Neural progenitor cell (in vitro differentiated cells): ENCODE measurements around the gene ARAP2. TPM values are rescaled to one million over a fixed set of nuclear protein-coding genes. Genes with fewer than 3 reads are reported as not detected.
A peak's percentile ranks its signal among the peaks of the same experiment; 100 is the strongest.

Experiments
- DNase-seq: peaks from one replicate; pipeline ENCODE4 v3.0.0-alpha.2; 2016; ENCODE audit warnings: low spot score
- H2AFZ ChIP-seq: fragments of 200-600 bp; sonication (generic); replicated peaks from 2 replicates; pipeline ENCODE4 v1.6.1; 2016; ENCODE audit warnings: antibody characterized with exemption
- H3F3A ChIP-seq: fragments of 200-600 bp; sonication (generic); 2 replicates; pipeline ENCODE4 v1.6.1; 2016; ENCODE audit warnings: antibody characterized with exemption, low read depth
- H3K27ac ChIP-seq: fragments of 200-600 bp; sonication (generic); 2 replicates; pipeline ENCODE4 v1.5.1; 2016; ENCODE audit warnings: mild to moderate bottlenecking
- H3K27me3 ChIP-seq: fragments of 200-600 bp; sonication (generic); 2 replicates; pipeline ENCODE4 v1.6.1; 2016; ENCODE audit warnings: mild to moderate bottlenecking, moderate library complexity
- H3K36me3 ChIP-seq: fragments of 200-600 bp; sonication (generic); 2 replicates; pipeline ENCODE4 v1.5.1; 2016
- H3K4me1 ChIP-seq: fragments of 200-600 bp; sonication (generic); 2 replicates; pipeline ENCODE4 v1.6.1; 2016; ENCODE audit warnings: mixed run types
- H3K4me2 ChIP-seq: fragments of 200-600 bp; sonication (generic); 2 replicates; pipeline ENCODE4 v1.6.1; 2016
- H3K4me3 ChIP-seq: fragments of 200-600 bp; sonication (generic); 2 replicates; pipeline ENCODE4 v1.5.1; 2016
- H3K79me2 ChIP-seq: fragments of 200-600 bp; sonication (generic); 2 replicates; pipeline ENCODE4 v1.6.1; 2016; ENCODE audit warnings: low read depth
- H3K9ac ChIP-seq: fragments of 200-600 bp; sonication (generic); 2 replicates; pipeline ENCODE4 v1.6.1; 2016
- H3K9me3 ChIP-seq: fragments of 200-600 bp; sonication (generic); 2 replicates; pipeline ENCODE4 v1.5.1; 2016; ENCODE audit warnings: low read depth
- H4K20me1 ChIP-seq: fragments of 200-600 bp; sonication (generic); 2 replicates; pipeline ENCODE4 v1.6.1; 2016; ENCODE audit warnings: low read depth
- H3K27ac Mint-ChIP-seq: 3 replicates; pipeline ENCODE4 v1.8.0; 2021; ENCODE audit warnings: mixed read lengths
- H3K27me3 Mint-ChIP-seq: 2 replicates; pipeline ENCODE4 v1.8.0; 2022; ENCODE audit warnings: low read depth, mild to moderate bottlenecking, inconsistent platforms, moderate library complexity, mixed read lengths; ENCODE audit not compliant: insufficient read depth
- H3K36me3 Mint-ChIP-seq: 3 replicates; pipeline ENCODE4 v1.8.0; 2021; ENCODE audit warnings: mixed read lengths
- H3K4me1 Mint-ChIP-seq: 3 replicates; pipeline ENCODE4 v1.8.0; 2021; ENCODE audit warnings: mixed read lengths
- H3K4me3 Mint-ChIP-seq: 3 replicates; pipeline ENCODE4 v1.8.0; 2021; ENCODE audit warnings: mild to moderate bottlenecking, moderate library complexity, mixed read lengths
- H3K9me3 Mint-ChIP-seq: 3 replicates; pipeline ENCODE4 v1.8.0; 2020; ENCODE audit warnings: mixed read lengths
- EZH2 ChIP-seq: fragments of 200-600 bp; sonication (generic); IDR thresholded peaks from 2 replicates; pipeline ENCODE4 v1.6.1; 2017; ENCODE audit warnings: antibody characterized with exemption, mild to moderate bottlenecking, moderate library complexity
- EZH2phosphoT487 ChIP-seq: fragments of 200-600 bp; sonication (generic); IDR thresholded peaks from 2 replicates; pipeline ENCODE4 v1.6.1; 2017; ENCODE audit warnings: antibody characterized with exemption
- total RNA-seq: library from RNA; depleted of rRNA; stranded (reverse); fragments of >200 nt; gene quantifications from 2 replicates; pipeline ENCODE4 v1.2.3, GENCODE V29; 2015; ENCODE audit warnings: low replicate concordance
- TF ChIP-seq, protein P1 (sequence below): fragments of 200-600 bp; sonication (generic); IDR thresholded peaks from 2 replicates; pipeline ENCODE4 v1.5.1; 2017; ENCODE audit warnings: antibody characterized with exemption, mild to moderate bottlenecking

The ARAP2 gene
- total RNA-seq, 1 donor from 2014 or later: 1.6 TPM

GRCh38 chr4:36236159-36236558 lies 8.2 kb downstream of the ARAP2 start:
- H3K27me3 ChIP-seq: no peaks in the 10 kb centered on the region
- no peak overlapping the region for H3K4me2 ChIP-seq
- H3K27ac Mint-ChIP-seq: no peak overlapping the region
- no peaks in the 10 kb centered on the region for H3K79me2 ChIP-seq
- H3K4me1 Mint-ChIP-seq: no peaks in the 10 kb centered on the region
- H3K4me3 ChIP-seq: no peak overlapping the region
- H3K27me3 Mint-ChIP-seq: no peaks in the 10 kb centered on the region
- peaks cover 2% of the 10 kb centered on the region for H3K9me3 Mint-ChIP-seq
- H2AFZ ChIP-seq: no peak overlapping the region
- H3K9ac ChIP-seq: no peak overlapping the region
- H3F3A ChIP-seq: no peaks in the 10 kb centered on the region
- no peaks in the 10 kb centered on the region for H3K4me1 ChIP-seq
- no peak for TF ChIP-seq EZH2
- TF ChIP-seq, protein P1, sequence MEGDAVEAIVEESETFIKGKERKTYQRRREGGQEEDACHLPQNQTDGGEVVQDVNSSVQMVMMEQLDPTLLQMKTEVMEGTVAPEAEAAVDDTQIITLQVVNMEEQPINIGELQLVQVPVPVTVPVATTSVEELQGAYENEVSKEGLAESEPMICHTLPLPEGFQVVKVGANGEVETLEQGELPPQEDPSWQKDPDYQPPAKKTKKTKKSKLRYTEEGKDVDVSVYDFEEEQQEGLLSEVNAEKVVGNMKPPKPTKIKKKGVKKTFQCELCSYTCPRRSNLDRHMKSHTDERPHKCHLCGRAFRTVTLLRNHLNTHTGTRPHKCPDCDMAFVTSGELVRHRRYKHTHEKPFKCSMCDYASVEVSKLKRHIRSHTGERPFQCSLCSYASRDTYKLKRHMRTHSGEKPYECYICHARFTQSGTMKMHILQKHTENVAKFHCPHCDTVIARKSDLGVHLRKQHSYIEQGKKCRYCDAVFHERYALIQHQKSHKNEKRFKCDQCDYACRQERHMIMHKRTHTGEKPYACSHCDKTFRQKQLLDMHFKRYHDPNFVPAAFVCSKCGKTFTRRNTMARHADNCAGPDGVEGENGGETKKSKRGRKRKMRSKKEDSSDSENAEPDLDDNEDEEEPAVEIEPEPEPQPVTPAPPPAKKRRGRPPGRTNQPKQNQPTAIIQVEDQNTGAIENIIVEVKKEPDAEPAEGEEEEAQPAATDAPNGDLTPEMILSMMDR: no peak
- no peak for TF ChIP-seq EZH2phosphoT487
- H3K36me3 Mint-ChIP-seq: no peaks in the 10 kb centered on the region
- no peaks in the 10 kb centered on the region for H3K9me3 ChIP-seq
- no peaks in the 10 kb centered on the region for H4K20me1 ChIP-seq
- no peak overlapping the region for H3K27ac ChIP-seq
- no peaks in the 10 kb centered on the region for H3K36me3 ChIP-seq
- no peak for DNase-seq
- no peak overlapping the region for H3K4me3 Mint-ChIP-seq

- H2AFZ ChIP-seq: no peak overlapping the region
- no peaks in the 10 kb centered on the region for H3K36me3 ChIP-seq
- no peaks in the 10 kb centered on the region for H4K20me1 ChIP-seq
- no peak overlapping the region for H3K27ac ChIP-seq
- peaks cover 2% of the 10 kb centered on the region for H3K9me3 Mint-ChIP-seq
- H3K79me2 ChIP-seq: no peaks in the 10 kb centered on the region
- no peak overlapping the region for H3K9ac ChIP-seq
- no peak overlapping the region for H3K4me3 ChIP-seq
- no peak for DNase-seq
- peaks cover 3% of the 10 kb centered on the region for H3K27me3 Mint-ChIP-seq
- no peaks in the 10 kb centered on the region for H3K27me3 ChIP-seq
- no peaks in the 10 kb centered on the region for H3K4me1 ChIP-seq
- no peaks in the 10 kb centered on the region for H3K36me3 Mint-ChIP-seq
- H3F3A ChIP-seq: no peaks in the 10 kb centered on the region
- H3K27ac Mint-ChIP-seq: no peak overlapping the region
- H3K9me3 ChIP-seq: no peaks in the 10 kb centered on the region
- H3K4me2 ChIP-seq: no peak overlapping the region
- no peaks in the 10 kb centered on the region for H3K4me1 Mint-ChIP-seq
- TF ChIP-seq EZH2 (no peak), EZH2phosphoT487 (no peak)
- TF ChIP-seq, protein P1: peak; percentile 11
- no peak overlapping the region for H3K4me3 Mint-ChIP-seq
Observed at GRCh38 chr4:36235306-36235705, 9.0 kb downstream of the ARAP2 start.

GRCh38 chr4:36233567-36234266 lies 10.6 kb downstream of the ARAP2 start:
- TF ChIP-seq EZH2: no peak
- TF ChIP-seq EZH2phosphoT487: no peak
- TF ChIP-seq, protein P1: no peak
- Mint-ChIP-seq H3K9me3 (peaks cover 2% of the 10 kb centered on the region), H3K27ac (no peak overlapping the region), H3K4me1 (no peaks in the 10 kb centered on the region), H3K27me3 (peaks cover 3% of the 10 kb centered on the region), H3K36me3 (no peaks in the 10 kb centered on the region), H3K4me3 (no peak overlapping the region)
- Histone ChIP-seq H3K79me2 (no peaks in the 10 kb centered on the region), H3K9ac (no peak overlapping the region), H3K27ac (no peak overlapping the region), H3K36me3 (no peaks in the 10 kb centered on the region), H4K20me1 (no peaks in the 10 kb centered on the region), H3K4me3 (no peak overlapping the region), H3K4me1 (no peaks in the 10 kb centered on the region), H3K27me3 (no peaks in the 10 kb centered on the region), H2AFZ (no peak overlapping the region), H3K4me2 (no peak overlapping the region), H3F3A (no peaks in the 10 kb centered on the region), H3K9me3 (no peaks in the 10 kb centered on the region)
- no peak for DNase-seq
